ENCODE measurements around the gene LRCH1. TPM values are rescaled to one million over a fixed set of nuclear protein-coding genes. Genes with fewer than 3 reads are reported as not detected.

Gene LRCH1
- total and polyA plus RNA-seq, 2 of the 13 experiments (the other 11 are each of a cell fraction or from before 2014, with no cell fraction given), result 4.1 to 12.6 TPM

GRCh38 chr13:46561691-46562090 is 8.7 kb downstream of the LRCH1 start:
- Histone ChIP-seq H3K9ac (ENCODE audit: insufficient read depth, low read depth, low read length) (no peak overlapping the region), H3K4me2 (ENCODE audit: low read depth, low read length) (no peak overlapping the region), H3K79me2 (ENCODE audit: insufficient read depth, low read length) (peaks cover 93% of the 10 kb centered on the region), H4K20me1 (ENCODE audit: insufficient read depth, low read length) (peaks cover 45% of the 10 kb centered on the region), H3K27me3 (ENCODE audit: control insufficient read depth in 1 of 2, insufficient read depth in 2 of 2, low read length in 2 of 2) (no peaks in the 10 kb centered on the region), H3K4me1 (ENCODE audit: insufficient read depth, low read length) (peaks cover 29% of the 10 kb centered on the region), H3K9me3 (ENCODE audit: low read length) (no peaks in the 10 kb centered on the region), H3K27ac (ENCODE audit: extremely low read length, insufficient read depth, low read length) (no peak overlapping the region), H3K36me3 (replicated peaks in 1 of 2; ENCODE audit: control insufficient read depth in 1 of 2, insufficient read depth in 2 of 2, low read length in 2 of 2) (peaks cover 1 to 3% of the 10 kb centered on the region in 2 experiments; a peak in 1 of 5 replicates), H3K4me3 (replicated peaks in 1 of 3; ENCODE audit: insufficient read depth in 1 of 3, low read depth in 2 of 3, low read length in 3 of 3) (no peak overlapping the region), H2AFZ (ENCODE audit: low read length) (no peak overlapping the region)
- in situ Hi-C loops (cut with HindIII; ENCODE audit: extremely low pct_ligation_motif_present, low pct_unique_long_range_greater_than_20kb) (no loop called here), intact Hi-C loops (cut with micrococcal nuclease; ENCODE audit: unreplicated experiment) (no loop called here)
- BruUV-seq (replicated peaks), result no TSS peak
- WGBS (ENCODE audit: low lambda C conversion rate), result 100% methylated on average over 1 of the region's 1 CpG
- DNase-seq (ENCODE audit: low spot score) (no peak), ATAC-seq (no peak), FAIRE-seq (no peak)
- ChIA-PET CTCF (ENCODE audit: low intra/inter-chr PET ratio, low total read pairs) (no interaction called here), POLR2A (no interaction called here)
- TF ChIP-seq ETV5 (CRISPR knock-in tag; IDR thresholded peaks at IDR 0.05; ENCODE audit: borderline replicate concordance), result no peak
- no peak for TF ChIP-seq RNF2 (conservative IDR thresholded peaks at IDR 0.05; ENCODE audit: low read depth)
- no peak for TF ChIP-seq TAF1 (CRISPR knock-in tag; IDR thresholded peaks at IDR 0.05)
- TF ChIP-seq ZBTB25 (CRISPR knock-in tag; IDR thresholded peaks at IDR 0.05), result no peak
- no peak for TF ChIP-seq KAT8 (CRISPR knock-in tag; IDR thresholded peaks at IDR 0.05)
- TF ChIP-seq ATAD3A (CRISPR knock-in tag; IDR thresholded peaks at IDR 0.05), result no peak
- TF ChIP-seq ZNF232 (CRISPR knock-in tag; IDR thresholded peaks at IDR 0.05; ENCODE audit: borderline replicate concordance), result no peak
- TF ChIP-seq NFYB (CRISPR knock-in tag; IDR thresholded peaks at IDR 0.05), result no peak
- TF ChIP-seq FOXM1 (CRISPR knock-in tag; IDR thresholded peaks at IDR 0.05), result no peak
- TF ChIP-seq ZKSCAN5 (CRISPR knock-in tag; IDR thresholded peaks at IDR 0.05), result no peak
- TF ChIP-seq ZNF235 (CRISPR knock-in tag; IDR thresholded peaks at IDR 0.05; ENCODE audit: borderline replicate concordance), result no peak
- TF ChIP-seq ZNF543 (CRISPR knock-in tag; IDR thresholded peaks at IDR 0.05), result no peak
- TF ChIP-seq ZBTB4 (CRISPR knock-in tag; IDR thresholded peaks at IDR 0.05; ENCODE audit: borderline replicate concordance), result no peak

Measured in HepG2 (cell line).